HEK293T (cell line): ENCODE measurements around the gene CPLANE2.

ENCODE experiments used
- BHLHE40 ChIP-seq: fragments of 450-650 bp; IDR thresholded peaks from 2 replicates; pipeline ENCODE4 v1.6.1; 2016; ENCODE audit warnings: mild to moderate bottlenecking, moderate library complexity, borderline replicate concordance
- ELF4 ChIP-seq: fragments of 450-650 bp; IDR thresholded peaks from 2 replicates; pipeline ENCODE4 v1.6.1; 2017; ENCODE audit warnings: antibody characterized with exemption
- FOXM1 ChIP-seq: fragments of 450-650 bp; IDR thresholded peaks from 2 replicates; pipeline ENCODE4 v1.6.1; 2017; ENCODE audit warnings: mild to moderate bottlenecking, borderline replicate concordance

DNA sequence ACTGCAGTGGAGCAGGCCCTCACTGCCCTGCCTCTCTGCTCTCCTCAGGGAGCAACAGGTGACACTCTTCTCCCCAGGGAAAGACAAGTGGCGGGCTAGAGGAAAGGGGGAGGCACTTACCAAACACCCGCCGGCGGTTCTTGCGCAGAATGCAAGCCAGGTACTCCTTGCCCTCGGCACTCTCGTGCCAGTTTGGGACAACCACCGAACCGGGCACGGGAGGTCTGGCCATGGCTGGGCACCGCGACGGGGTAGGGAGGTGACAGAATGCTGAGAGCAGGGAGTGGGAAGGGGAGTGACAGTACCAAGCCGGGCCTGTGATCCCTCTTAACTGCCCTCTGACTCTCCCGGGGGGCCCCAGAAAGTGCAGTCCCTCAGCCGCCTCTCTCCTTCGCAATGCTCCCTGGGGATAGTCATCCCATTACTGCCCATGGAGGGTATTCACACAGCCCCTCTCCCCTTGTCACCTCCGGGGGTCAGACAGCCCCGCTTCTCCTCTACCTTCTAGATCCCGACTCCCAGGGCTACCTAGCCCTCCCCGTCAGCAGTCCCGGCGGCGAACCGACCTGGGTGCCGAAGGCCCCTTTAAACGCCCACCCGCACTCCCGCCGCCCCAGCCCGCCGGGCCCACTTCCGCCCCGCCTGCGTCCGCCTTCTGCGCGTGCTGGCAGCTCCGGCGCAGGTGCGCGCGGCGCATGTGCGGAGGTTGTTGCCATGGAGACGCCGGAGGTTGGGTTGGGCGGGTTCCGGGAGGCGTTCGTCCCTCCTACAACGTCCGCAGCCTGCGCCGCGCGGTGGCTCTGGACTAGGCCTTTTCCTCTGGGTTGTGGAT lies at the start of gene CPLANE2:
- TF ChIP-seq ELF4 (no peak), BHLHE40 (no peak), FOXM1 (no peak)
